HG02642 (cell line): ENCODE measurements around the gene NWD2.
"Not testable (repeated sequence)": the region's sequence is repeated elsewhere in the genome, so short reads cannot be mapped to it uniquely, and the experiment has no call there.

ENCODE experiments used
- ATAC-seq: cut with Tn5 transposase; IDR thresholded peaks from one replicate; pipeline ENCODE4 v1.9.1; 2021; ENCODE audit warnings: mild to moderate bottlenecking; ENCODE audit not compliant: unreplicated experiment, poor library complexity

Gene NWD2, protein sequence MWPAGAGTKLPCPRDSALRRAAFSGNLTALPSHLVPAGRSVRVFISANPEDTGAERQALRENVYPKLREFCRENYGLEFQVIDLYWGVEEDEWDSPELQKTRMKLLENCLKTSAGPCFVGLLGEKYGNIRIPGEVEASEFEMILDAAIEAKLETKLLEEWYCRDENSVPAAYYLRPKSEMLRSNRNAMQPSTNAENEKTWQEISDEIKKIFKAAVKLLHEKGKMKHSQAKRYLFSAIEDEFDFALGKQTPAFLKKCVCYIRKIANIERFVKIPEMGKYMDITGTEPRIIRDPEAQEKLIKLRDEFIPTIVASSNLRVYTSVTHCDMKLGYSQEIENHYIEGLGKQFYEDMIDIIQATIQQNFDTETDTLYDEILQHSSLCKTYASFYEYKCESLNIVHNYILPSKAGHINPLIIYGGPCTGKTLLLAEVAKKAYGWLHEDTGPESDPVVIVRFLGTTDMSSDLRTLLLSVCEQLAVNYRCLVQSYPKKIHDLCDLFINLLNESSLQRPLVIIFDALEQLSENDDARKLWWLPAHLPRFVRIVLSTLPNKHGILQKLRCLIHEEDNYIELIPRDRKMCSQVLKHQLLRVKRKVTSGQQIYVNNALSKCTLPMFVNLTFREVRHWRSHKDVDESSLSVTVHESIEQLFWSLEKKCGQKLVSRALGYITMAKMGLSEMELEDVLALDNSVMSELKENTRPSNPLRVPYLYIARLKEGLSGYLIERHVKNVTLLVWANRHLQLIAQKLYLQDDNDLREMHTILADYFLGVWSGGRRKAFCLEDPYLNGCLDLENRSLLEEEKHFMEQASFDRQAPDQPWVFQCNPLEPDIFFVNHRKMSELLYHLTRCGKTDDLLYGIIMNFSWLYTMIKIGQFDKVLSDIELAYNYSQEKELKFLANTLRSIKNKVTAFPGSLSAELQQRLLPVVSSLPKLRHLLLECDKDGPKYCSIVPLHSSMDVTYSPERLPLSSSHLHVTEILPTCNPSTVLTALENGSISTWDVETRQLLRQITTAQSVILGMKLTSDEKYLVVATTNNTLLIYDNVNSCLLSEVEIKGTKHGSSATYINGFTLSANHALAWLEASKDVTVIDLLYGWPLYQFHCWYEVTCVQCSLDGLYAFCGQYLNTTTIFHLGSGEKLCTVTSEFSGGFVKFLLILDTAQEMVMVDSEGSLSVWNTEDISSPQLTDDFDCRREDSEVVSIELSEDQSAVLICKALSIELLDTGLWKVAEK (N-terminal part only)

DNA sequence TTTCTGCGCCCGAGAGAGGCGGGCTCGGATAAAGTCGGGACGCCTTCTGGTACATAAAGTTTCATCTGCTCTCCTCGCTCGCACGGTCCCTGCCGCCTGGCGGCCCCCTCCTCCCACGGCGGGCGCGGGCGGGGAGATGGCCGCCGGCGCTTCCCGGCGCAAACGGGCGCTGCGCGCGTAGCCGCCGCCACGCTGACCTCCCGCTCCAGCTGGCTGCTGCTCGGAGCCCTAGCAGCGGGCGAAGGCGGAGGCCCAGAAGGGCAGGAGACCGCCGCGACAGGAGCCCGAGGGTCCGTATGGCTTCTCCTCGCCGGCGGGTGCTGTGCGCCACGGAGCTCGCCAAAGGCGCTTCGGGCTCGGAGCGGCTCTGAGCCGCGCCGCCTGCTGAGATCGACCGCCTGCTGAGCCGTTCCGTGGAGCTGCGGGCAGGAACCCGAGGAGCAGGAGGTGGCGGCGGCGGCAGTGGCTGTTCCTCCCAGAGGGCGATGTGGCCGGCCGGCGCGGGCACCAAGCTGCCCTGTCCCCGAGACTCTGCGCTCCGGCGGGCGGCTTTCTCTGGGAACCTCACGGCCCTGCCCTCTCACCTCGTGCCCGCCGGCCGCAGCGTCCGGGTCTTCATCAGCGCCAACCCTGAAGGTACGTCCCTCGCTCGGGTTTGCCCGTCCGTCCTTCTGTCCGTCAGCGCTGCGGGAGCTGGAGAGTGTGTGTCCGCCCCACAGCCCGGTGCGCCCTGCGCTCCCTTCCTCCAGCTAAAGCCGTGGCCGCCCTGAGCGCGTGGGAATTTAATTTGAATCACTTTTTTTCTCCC is at the start of gene NWD2:
Gene NWD2, plus strand, starts transcription at position 161 of the 808 bp plus-strand sequence. Its CDS starts 325 bp downstream, at position 486.
- no peak for ATAC-seq

DNA sequence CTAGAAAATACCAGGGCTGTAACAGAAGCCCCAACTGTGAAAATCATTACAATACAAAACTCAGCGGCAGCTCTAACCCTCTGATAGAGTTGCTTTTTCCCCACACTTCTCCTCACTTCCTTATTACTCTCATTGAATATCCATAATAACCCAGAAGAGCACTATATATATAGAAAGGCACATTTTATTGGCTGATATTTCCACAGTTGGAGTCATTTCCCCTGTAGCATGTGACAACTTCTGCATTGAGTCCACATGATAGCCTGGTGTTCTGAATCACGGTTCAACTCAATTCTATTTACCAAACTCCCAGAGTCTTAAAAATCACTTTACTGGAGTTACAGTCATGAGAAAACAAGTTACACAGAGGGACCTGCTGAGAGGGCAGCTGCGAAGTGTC is 46.6 kb upstream of the NWD2 start:
- no peak for ATAC-seq

DNA sequence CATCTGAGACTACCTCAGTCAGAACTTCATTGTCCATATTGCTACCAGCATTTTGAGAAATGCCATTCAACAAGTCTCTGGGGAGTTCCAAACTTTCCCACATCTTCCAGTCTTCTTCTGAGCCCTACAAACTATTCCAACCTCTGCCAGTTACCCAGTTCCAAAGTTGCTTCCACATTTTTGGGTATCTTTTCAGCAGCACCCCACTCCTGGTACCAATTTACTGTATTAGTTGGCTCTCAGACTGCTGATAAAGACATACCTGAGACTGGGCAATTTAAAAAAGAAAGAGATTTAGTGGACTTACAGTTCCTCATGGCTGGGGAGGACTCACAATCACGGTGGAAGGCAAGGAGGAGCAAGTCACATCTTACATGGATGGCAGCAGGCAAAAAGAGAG is 39.8 kb upstream of the NWD2 start:
- not testable (repeated sequence) for ATAC-seq

DNA sequence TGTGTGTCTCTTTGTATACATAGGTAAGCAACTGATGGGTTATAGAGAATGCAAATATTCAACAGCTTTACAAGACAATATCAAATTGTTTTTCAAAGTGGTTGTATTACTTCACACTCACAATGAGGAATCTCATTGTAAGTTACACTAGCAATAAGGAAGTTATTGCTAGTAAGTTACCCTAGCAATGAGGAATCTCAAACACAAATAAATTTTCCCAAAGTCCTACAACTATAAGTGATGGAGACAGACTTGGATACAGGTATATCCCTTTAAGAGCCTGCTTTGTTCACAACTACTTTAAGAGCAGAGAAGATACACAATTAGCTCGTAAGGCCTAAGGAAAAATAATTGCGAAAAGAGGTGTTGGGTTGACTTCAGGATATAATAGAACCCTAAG is 28.3 kb upstream of the NWD2 start:
- no peak for ATAC-seq

DNA sequence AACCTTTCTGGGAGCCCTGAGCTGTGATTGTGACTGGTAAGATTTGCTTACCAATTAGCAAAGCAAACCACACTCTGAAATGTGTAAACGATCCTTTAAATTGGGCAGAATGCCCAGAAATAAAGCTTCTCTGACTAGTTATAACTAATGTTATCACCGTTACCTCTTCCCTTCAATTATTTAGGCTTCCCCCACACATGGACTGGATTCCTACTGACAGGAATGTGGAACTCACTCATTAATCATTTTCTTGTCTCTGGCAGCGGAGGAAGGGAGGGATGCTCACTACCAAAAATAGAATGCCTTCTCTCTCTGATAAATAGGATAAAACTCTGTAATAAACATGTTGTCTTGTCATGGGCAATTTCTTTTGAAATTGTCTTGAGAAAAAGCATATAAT is 25.3 kb upstream of the NWD2 start:
- no peak for ATAC-seq

DNA sequence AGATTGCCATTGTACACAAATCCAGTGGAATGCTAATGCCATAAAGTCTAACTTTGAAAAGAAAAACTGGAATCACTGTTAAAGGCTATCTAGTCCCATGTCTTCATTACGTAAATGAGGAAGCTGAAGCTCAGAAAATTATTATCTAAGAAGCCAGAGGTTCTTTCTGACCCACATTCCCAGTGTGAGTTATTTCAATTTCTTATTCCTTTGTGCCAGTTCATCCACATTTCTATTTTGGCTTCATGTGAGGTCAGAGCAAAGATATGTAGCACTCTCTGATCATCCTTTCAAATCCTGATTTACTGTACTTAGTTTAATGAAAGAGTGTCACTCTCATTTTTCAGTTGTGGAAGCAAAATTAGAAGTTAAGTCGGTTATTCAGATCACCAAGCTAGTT is 24.6 kb upstream of the NWD2 start:
- ATAC-seq: no peak

DNA sequence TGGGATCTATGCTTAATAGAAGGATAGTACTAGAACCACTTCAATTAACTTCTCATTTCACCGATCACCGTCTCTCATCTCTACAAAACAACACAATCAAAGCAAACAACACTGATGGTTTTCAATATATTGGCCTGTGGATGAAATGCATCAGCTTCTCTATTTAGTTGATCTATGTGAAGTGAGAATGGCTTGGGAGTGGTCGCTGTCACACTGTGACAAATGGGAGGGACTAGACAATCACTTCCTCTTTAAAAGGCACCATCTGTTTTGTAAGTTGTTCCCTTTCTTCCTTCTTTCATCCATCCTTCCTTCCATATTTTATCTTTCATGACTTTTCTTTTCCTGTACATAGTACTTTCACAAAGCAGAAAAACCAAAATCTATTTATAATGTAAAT is 23.9 kb upstream of the NWD2 start:
- ATAC-seq: no peak

DNA sequence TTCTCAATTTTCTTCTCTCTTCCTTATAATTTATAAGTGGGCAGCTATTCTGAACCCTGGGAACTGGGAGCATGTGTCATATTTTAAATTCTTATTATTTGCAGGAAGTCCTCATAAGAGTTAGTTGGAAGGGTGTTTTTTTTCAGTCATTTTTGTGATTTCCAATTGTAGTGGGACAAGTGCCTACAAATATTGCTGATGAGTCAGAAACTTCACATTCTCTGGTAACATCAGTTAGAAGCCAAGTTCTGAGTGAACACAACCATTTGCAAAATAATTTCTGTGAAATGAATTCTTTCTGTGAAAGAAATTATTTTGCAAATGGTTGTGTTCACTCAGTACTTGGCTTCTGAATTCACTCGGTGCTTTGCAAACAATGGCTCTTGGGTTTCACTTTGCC is 20.8 kb upstream of the NWD2 start:
- no peak for ATAC-seq

DNA sequence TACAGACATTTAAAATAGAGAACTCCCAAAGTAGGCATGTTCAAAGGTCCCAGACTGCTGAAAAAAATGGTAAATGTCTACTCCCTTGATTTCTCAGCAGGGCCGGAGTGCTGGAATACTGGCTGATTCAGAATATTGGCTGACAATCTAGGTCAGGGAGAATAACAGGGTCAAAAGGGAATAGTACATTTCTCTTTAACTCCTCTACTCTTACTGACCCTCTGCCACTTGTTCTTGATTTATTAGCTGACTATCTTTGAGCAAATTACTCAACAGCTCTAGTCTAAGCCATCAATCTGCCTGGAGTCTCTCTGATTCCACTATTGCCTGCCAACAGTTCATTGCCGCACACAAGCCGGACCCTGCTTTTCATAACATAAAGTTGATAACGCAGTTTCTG is 19.7 kb upstream of the NWD2 start:
- no peak for ATAC-seq

DNA sequence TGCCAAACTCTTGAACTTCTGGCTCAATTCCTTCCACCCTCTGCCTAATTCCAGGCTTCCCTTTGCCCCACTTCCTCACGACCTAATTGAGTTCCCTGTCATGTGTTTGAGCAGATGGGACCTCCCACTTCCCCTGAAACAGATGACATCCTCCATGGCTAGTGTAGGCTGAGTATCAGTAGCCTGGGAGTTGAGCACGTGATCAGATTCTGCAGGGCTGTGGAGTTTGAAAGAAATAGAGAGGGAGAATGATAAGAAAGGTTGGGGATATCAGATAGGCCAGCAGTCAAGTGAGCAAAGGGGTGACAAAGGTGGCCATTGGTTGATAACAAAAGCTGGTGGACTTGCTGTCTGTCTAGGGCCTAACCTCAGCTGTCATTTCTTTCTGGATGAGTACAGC is 18.8 kb upstream of the NWD2 start:
- no peak for ATAC-seq

DNA sequence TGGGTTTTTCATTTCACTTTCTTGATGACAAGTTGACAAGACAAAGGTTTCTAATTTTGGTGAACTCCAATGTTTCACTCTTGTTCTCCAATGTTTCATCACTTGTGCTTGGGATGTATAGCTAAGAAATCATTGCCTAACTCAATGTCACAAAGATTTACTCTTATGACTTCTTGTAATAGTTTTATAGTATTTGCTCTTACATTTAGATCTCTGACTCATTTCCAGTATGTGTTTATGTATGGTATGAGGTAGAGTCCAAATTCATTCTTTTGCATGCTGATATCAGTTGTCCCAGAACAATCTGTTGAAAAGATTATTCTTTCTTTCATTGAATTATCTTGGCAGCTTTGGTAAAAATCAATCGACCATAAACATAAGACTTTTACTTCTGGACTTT is 12.2 kb upstream of the NWD2 start:
- no peak for ATAC-seq

DNA sequence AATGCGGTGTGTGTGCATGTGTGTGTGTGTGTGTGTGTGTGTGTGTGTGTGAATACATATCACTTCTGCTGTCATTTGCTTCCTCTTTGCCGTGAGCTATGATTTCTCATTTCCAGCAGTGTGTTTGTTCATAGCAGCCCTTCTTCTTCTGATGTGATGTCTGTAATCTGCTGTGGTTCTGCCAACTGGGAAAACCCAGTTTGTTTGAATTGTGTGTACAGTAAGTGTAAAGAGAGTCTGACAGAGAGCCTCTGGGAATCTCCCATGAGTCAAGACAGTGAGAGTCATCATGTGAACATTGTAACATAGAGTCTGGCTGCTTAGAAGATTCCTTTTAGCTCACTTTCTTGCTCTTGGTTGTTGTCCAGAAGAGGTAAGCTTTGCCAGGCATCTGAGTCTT is 8.4 kb upstream of the NWD2 start:
- no peak for ATAC-seq

DNA sequence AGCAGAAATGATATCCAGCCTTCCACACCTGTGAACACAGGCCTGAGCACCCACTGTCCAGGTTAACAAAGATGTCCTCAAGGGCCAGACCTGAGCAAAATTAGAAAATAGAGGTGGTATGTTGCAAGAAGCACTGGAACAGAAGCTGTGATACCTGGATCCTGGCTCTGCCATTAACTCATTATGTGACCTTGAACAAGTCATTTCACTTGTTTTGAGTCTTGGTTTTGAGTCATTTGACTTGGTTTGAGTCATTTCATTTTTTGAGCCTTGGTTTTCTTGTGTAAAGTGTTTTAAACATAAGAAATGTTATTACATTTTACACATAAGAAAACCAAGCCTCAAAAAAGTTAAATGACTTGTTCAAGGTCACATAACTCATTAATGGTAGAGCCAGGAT is 2.9 kb upstream of the NWD2 start:
- ATAC-seq: peak; percentile 52

DNA sequence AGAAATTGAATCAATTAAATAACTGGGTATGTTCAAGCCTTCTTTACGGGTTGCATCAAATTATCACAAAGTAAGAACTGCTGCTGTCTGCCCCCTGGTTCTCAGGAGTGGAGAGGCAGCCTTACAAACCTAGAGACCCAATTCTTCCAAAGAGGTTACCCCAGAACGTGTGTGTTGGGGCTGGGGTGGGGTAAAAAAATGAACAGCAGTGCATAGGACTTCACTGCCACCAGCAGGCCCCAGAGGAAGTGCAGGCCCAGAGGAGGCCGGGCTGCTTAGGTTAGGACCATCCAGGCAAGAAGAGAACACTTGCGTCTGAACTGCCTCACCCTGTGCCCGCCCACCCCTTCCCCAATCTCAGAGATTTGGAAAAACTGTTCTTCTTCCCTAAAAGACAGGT is 1.5 kb upstream of the NWD2 start:
- ATAC-seq: no peak

DNA sequence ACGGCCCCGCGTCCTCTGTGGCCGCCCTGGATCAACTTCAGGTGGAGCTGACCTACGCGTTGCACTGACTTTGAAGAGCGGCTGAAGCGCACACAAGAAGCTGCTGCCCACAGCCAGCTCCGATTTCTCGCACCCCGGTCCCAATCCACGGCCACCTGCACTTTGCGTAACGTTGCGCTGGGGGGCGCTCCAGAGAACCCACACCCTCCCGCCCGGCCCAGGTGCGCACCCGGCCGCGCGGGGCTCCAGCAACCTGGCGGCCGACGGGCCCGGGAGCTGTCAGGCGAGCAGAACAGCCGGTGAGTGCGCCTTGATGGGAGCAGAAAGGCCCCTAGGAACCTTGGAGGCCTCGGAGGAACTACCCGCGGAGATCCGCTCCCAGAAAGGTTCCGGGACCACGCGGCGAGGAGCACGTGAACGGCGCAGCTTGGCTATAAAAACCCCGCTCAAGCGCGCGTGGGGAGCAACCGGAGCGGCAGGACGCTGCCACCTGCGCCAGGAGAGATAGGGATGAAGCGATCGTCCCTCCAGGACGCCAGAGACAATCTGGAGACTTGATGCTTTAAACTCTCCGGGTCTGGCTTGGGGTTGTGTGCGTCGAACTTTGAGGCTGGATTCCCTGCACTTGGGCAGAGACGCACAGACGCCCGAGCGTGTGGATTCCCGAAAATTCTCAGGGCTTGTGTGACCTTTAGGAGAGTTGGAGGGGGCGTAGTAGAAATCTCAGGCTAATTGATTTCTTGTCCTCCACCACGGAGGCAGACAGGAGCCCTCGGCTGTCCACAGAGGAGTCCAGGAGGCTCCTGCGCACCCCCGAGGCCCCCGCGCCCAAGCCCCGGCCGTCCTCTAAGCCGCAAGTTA is 591 bp upstream of the NWD2 start:
- no peak for ATAC-seq

DNA sequence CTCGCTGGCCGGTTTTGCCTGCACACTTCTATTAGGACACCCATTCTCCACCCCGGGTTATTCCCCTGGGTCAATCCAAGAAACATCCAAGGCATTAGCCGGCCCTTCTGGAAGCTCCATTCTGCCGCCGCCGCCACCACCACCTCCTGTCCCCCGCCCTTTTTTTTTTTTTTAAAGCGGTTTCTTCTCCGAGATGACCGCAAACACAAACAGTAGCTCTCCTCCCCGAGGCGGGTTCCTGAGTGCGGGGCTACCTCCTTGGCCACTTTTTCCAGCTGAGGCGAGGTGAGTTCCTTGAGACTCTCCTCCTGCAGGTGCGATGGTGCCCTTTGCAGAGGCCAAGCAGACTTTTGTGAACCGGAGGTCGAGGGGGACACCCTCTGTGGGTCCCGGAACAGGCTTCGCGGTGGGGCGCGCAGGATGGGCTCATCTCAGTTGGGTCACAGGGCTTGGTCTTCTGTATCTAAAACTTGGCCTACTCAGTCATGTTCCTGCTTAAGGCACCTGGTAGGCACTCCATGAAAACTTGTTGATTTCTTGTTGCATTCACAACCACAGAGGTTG is 930 bp downstream of the NWD2 start:
- no peak for ATAC-seq

DNA sequence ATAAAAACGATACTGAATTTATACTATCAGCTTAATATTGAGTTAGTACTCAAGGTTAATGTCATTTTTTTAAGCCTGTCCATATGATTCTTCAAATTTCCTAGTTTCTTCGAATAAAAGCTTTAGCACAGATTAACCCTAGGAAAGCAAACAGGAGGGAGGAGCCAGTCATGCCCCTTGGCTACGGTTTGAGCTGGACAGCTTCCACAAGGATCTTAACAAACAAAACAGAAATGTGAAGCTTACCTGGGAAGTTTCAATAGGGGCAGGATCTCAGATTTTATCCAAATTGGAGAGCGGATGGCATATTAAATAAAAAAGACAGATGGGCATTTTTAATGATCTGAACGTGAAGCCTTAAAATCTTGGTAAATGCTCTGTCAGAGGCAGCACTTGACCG is 2.3 kb downstream of the NWD2 start:
- no peak for ATAC-seq

DNA sequence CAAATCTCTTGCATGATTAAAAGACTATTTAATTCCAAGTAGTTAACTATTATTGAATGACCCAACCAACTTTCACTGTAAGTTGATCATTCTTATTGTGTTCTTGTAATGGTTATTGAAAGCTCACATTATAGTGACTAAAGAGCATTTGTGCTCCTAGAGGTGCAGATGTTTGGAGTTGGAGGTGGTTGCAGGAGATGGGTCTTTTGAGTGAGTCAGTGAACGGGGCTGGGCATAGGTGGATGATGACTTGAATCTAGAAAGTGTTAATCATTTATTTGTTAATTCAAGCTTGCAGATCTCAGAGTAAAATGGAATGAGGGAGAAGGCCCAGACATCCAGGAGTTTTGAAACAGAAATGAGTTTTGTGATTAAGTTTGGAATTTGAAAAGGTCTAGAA is 13.7 kb downstream of the NWD2 start:
- ATAC-seq: no peak

DNA sequence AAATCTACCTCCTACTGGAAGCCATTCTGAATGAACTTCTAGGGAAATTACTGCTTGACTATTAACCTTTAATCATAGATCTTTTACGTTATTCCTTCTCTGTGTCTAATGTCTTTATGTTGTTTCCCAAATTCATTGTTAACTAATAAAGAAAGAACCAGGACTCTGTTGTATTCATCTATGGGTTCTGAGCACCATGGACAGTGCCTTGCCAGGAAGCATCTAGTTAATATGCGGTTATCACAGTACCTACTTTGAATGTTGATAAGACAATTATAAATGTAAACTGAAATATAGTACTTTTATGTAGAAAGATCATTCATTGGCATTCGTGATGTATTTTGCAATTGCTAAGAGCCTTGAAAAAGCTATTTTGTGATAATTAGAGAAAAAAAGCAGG is 23.8 kb downstream of the NWD2 start:
- ATAC-seq: no peak
